ENCODE measurements around the gene EPHA4.

Gene EPHA4

DNA sequence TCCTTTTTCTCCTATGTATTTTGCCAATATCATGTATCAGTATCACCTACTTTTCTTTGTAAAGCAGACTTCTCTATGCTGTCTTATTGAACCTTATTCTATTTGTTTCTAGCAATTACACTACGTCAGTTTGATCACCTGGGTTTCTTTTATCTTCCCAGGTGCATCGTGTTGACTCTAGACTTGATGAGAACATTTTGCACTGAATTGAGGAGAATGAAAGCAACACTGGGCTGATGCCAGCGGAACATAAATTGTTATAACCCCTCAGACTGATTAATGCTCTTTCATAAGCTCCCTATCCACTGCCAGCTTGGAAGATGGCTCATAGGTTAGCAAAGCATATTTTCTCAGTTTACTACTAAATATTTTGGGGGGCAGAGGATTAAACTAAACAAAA lies 140.6 kb downstream of the EPHA4 start:
- DNase-seq, result no peak

DNA sequence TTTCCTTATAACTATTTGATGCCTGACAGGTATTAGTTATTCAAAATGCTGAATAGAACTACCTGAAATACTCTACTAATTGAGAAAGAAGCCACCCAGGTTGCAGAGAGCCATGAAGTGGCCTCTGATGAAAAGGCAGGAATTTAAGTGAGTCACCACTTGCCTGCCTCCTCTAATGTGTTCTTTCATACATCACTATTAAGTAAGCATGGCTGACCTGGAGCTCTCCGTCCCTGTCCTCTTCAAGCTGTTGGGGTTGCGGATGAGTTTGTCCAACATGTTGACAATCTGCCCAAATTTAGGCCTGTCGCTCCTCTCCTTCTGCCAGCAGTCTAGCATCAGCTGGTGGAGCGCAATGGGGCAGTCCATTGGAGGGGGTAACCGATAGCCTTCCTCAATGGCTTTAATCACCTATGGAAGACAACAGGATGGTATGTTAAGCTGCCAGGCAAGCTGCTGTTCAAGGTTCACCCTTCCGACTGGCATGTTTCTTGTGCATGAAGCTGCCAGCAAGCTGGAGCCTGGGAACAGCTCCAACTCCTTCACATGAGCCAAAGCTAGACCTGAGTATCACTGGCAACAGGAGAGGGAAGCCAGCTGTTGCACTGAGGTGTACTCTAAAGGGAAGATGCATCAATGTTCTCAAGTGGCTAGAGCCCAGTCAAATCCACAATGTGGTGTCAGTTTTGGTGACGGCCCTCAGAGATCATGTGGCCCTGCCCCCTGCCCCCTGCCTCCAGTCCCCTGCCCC lies 142.2 kb downstream of the EPHA4 start:
- DNase-seq, result no peak

DNA sequence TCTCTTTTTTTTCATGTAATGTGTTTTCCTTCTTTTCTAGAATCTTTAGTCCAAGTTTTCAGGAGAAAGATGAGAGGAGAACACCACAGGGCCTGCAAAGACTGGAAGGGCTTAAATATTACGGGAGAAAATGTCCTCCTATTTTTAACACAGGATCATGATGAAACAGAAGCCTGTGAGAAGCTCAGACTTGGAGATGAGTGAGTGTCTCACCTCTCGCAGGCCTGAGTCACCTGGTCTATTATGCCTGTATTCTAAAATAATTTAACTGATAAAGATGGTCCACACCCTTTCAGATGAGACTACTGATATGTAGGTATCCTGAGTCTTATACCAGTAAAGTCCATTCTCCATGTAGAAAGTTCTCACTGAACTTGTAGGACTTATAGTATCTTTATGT lies 143.2 kb downstream of the EPHA4 start:
- no peak for DNase-seq

DNA sequence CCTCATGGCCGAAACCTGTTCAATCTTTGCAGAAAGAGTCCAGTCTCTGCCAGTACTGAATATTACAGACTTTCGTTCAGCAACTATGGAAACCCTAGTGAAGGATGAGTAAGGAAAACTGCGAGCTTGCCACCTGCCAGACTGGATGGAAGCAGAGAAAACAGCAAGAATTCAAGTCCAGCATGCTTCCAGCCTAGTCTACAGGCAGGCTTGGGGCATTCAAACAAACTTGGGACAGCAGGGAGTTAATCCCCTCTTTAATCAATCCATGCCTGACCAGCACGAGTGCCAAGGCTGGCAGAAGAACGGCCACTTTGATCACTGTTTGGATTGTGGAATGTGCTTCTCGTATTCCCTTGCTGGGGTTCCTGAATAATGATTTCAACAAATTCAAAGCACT lies 145.2 kb downstream of the EPHA4 start:
- DNase-seq, result no peak

DNA sequence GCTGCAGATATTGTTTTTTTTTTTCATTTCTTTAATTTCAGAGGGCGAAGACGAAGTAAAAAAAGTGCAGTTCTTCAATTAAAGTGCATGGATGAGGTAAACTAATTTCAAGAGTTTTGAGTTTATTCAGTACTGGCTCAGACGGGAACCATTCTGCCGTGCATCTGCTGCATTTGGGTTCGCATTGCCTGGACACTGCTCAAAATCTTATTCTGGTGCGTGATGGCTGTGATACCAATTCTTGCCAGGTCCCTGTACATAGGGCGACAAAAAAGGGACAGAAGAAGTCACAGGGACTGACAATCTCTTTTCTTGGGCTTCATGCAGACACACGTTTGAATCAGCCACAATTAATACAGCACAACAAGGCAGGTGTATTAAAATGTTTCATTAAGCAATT lies 146.2 kb downstream of the EPHA4 start:
- no peak for DNase-seq

DNA sequence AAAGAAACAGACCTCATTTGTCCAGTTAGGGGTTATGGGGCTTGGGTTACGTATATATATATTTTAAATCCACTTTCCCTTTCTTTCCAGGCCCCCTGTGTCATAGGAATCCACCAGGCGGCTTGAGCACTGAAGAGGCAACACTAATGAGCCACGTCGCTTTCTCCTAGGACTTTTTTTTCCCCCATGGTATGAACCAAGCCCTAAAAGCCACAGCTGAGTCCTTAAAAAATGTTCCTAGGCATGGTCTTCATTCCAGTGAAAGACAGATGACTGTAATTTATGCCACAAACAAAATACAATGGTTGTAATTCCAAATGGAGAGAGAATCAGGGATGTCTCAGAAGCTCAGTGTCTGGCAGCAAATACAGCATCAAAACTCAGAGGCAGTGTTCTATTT lies 146.8 kb downstream of the EPHA4 start:
- no peak for DNase-seq

DNA sequence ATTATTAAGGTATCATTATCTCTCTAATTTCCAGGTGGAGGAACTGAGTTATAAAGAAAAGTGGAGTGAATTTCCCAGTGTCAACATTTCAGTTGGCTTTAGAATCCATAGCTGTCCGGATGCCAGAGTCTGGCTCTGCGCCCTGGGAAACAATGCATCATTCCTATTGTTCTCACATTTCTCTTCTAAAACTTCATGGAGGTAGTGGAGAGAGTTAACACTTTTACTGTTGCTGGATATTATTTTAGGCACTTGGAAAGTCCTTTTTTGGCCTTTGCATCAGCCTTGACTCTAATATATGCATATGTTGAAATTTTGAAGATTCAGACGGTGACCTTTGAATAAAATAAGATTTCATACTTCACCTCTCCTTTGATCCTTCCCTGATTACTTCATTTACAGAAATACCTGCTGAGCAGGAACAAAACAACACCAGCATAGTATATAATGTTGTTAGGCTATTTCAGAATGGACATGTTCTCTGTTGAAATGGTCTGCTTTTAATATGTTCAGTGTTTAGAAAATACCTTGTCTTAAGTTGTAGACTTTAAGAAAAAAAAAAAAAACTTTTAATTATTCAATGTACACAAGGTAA lies 148.8 kb downstream of the EPHA4 start:
- no peak for DNase-seq

DNA sequence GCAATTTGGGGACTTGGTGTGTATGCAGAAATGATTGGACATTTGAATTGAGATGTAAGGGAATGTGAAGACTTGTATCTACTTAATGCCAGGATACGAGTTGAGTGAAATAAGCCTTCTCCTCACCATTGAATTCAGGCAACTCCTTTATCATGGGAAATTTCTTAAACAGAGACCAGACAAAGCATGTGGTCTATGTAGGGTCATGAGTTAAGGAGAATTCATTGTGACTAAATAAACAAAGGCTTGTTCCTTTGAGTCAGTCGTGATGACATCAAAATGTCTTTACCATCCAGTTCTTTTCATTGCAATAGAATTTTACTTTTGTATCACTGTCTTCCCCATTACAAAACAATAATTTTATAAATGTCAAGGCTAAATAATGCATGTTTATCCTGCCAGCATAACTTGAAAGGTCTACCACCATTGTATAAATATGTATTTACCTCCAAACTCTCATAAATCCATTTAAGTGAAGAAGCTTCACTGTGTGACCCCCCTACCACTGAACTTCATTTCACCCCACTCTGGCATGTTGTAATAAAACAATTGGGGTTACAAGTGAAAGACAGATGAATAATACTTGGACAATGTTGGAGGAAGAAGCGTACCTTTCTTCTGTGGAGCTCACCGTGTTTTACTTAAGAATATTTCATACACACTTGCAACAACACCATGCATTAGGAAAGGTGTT lies 149.4 kb downstream of the EPHA4 start:
- DNase-seq, result no peak

DNA sequence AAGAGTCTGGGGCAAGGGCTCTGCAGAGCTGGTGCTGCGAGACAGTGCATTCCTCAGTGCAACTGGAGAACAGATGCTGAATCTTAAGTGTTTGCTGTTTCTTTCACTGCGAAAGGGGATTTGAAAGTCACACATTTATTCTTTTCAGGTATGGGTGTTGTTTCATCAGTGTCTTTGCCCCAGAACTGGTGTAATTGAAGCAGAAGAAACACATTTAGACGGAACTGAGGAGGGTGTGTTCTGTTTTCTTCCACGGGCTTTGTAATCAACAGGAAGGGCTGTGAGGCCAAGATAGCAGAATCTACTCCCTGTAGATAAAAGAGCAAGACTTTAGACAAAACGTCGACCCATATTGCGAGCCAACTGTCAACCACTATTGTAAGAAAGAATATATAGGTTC lies 151.9 kb downstream of the EPHA4 start:
- no peak for DNase-seq

DNA sequence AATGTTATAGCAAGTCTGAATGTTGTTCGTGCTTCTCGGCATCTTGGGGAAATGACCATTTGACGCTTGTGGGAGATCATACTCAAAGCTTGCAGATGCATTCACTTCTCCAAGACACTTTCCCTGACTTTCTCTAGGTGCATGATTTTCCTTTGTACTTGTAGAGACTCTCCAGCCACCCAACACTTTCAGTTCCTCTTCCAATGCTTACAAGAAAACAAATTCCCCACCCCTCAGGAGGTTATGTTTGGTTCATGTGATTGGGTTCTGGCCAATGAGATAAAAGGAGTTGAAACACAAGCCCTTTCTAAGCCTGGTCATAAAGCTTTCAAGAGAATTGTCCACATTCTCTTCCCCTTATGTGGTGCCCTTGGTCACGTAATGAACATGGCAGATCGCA lies 156.3 kb downstream of the EPHA4 start:
- no peak for DNase-seq

DNA sequence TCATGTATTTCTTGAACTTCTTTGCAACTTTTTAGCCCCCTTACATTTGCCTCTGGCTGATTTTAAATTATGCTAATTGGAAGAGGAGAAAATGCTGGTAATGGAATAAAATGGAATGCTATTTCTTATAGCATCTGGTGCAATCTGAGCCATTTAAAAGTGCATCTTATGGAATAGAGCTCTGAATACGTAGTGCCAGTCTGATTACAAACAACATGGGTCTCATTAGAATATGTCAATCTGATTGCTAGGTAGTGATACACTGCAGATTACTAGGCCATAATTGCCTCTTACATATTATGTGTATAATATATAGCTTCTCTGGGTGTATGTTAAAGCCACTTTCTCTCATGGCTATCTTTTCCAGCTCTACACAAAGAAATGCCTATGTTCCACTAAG lies 159.1 kb downstream of the EPHA4 start:
- no peak for DNase-seq

DNA sequence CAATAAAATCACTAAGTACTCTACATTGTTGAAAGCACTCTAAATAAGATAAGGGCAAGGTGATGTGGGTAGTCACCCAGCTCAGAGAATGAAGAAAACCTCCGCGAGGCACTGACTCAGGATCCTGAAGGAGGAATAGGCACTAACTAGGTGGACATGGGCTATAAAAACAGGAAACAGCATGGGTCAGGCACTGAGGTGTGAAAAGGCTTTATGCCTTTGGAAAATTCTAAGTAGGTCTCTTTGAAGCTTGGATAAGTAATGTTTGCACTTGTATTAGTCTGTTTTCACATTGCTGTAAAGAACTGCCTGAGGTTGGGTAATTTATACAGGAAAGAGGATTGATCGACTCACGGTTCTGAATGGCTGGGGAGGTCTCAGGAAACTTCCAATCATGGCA lies 161.6 kb downstream of the EPHA4 start:
- no peak for DNase-seq

DNA sequence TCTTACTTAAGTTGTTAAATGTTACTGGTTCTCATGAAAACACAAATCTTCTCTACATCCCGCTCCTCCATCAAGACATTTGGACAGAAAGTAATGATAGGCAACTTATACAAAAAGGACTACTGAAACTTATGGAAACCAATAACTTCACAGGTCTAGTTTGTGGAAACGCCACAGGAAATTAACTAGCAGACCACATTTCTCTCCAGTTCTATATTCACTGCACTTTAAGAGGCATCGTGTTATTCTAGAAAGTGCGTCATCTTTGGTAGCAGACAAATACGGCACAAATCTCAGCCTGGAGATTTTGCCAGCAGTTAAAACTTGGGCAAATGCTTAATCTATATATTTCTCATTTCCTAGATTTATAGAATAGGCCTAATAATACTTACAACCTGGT lies 164.3 kb downstream of the EPHA4 start:
- DNase-seq, result no peak

DNA sequence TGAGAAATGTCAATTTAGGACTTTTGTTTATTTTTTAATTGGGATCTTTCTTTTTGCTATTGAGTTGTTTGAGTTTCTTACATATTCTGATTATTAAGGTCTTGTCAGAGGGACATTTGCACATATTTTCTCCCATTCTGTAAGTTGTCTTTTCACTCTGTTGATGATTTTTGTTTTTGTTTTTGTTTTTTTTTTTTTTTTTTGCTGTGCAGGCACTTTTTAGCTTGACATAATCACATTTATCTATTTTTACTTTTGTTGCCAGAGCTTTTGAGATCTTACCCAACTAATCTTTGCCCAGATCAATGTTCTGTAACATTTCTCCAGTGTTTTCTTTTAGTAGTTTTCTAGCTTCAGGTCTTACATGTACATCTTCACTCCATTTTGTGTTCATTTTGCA lies 166.6 kb downstream of the EPHA4 start:
- no peak for DNase-seq

DNA sequence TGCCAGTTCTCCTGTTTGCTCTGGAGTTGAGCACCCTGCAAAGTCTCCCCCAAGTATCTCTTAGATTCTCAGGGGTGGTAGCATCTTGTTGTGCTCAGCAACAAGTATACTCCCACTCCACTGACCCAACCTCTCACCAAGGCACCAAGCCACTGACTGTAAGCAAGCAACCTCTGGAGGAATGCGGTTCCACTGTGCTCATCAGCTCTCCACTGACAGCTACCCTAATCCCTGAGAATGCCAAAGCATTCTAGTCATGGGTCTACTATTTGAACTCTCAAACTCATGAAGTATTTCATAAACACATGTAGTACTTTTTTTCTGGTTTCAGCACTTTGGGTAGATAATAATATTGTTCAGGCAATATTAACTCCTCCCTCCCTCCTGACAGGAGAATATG lies 170.0 kb downstream of the EPHA4 start:
- DNase-seq, result no peak

DNA sequence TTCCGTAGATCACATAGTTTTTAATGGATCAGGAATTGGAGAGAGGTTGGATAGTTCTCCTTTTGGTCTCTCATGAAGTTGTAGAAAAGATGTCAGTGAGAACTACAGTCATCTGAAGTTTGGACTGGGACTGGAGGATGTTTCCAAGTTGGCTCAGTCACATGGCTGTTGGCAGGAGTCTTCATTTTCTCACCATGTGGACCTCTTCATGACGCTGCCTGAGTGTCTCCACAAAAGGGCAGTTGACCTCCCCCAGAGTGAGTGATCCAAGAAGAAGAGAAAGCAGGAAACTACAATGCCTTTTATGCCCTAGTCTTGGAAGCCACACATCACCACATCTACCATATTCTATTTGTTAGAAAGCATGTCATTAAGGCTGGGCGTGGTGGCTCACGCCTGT lies 171.7 kb downstream of the EPHA4 start:
- DNase-seq, result no peak

DNA sequence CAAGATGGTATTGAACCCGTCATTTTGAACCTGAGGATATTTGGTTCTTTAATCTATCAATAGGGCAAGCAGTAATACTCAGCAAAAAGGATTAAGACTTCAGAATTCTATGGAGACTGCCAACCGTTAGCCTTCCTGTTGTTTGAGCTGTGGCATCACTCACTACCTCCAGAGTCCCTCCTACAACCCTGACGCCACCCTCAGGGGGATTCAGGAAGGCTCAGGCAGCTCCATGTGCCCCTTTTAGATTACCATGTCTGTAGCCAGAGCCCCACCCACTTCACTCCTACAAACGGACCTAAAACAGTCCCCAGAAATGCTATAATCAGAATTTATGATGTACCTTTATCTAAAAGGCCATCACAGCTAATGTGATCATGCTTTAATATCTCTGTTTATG lies 172.9 kb downstream of the EPHA4 start:
- no peak for DNase-seq

DNA sequence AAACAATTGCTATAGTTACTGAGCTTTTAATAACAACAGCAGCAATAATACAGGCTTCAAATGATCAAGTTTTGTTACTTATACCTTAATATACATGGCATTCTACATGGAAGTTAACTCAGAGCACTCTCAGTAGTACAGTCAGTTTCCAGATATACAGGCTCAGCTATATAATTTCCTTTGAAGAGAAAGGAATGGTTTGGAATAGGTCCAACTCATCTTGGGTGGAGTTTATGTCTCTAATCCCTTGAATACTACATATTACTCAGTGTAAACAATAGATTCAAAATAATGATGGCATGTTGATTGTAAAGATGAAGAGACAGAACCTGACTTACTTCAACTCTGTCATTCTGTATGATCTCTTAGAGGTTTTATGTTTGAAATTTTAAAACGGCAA lies 174.9 kb downstream of the EPHA4 start:
- no peak for DNase-seq

DNA sequence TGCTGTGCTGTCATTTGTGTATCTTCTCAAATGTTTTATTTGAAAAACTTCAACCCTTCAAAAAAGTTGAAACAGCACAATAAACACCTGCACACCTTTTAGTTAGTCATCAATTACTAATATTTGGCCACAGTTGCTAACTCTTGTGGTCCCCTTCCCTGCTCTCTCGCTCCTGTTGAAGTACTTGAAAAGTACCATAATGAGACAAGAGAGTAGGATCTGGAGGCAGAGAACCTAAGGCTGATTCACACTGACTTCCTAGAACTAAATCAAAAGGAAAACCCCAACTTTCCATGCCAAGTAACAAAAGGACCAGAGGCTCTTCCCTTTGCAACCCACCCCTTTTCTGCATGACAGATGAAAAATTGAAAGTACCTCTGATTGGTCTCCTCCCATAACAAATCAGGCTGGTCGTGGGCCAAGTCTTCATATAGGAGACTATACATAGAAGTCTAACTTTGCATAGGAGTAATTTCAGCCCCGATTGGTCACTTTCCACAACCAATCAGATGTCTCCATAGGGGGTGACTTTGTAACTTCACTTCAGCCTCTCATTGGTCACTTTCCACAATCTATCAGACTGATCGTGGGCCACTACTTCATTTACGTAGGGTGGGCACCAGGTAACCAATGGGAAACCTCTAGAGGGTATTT lies 179.7 kb downstream of the EPHA4 start:
- no peak for DNase-seq

DNA sequence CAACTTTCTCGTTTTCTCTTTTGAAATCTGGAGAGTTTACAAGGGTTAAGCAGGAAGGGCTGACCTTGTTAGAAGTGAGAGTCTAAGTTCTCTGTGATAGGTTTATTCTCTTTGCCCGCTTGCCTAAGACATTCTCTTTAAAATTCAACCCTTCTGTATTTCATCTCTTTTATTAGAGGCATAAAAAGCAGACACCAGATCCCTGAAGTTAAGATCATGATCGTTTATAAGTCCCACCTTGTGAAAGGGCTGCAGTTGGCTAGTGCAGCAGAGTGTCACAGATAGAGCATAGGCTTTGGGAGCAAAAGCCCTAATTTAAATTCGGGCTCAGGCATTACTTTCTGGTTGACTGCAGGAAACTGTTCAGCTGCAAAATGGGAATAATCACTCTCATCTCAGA lies 181.2 kb downstream of the EPHA4 start:
- no peak for DNase-seq

DNA sequence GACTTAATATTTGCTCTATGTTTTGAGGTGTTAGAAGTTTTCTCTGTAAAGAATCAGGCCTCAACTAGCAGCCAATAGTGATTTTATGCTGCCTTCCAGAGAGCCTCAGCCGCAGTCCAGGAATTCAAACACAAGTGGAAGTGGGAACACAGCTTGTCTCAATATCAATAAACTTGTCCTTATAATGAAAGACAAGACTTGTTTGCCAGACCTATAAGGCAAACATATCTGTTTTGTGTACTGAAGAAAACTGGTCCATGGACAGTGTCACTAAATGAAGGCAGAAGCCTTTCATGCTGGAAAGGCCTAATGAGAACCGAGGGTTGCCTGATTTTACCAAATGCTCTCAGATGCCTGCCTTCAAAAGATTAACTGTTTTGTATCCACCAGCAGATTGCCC lies 182.2 kb downstream of the EPHA4 start:
- DNase-seq, result no peak

DNA sequence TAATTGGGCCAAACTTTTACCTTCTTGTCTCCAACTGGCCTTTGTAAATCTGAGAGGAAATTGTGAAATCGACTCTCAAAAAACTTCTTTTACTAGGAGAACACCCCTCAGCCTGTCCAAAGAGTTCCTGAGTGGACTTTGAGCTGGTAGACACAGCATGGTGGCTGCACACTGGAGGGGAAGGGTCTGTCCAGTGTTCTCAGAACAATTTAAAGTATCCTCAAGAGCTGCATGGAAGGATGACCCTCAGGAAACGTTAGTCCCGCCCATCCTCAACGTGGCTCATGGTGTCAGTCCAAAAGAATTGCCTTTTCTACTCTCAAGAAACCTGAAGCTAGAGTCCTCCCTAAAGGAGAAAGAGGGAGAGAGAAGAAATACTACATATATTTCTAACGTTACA lies 182.7 kb downstream of the EPHA4 start:
- no peak for DNase-seq

DNA sequence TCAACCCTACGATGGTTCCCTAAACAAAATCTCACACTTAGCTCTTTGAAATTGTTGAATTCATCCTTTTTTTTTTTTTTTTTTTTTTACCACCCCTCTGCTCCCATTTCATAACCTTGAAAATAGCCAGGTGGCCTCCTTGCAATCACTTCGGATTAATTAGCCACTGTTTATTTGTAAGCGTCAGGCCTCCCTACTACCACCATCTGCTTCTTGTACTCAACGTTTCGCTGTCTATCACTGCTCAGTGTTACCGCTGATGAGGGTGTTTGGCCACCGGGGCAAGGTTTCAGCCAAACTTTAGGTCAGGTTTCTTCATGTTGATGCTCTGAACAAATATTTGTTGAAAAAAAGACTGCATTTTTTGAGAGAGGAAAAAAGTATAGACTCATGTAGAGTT lies 183.2 kb downstream of the EPHA4 start:
- DNase-seq, result no peak

DNA sequence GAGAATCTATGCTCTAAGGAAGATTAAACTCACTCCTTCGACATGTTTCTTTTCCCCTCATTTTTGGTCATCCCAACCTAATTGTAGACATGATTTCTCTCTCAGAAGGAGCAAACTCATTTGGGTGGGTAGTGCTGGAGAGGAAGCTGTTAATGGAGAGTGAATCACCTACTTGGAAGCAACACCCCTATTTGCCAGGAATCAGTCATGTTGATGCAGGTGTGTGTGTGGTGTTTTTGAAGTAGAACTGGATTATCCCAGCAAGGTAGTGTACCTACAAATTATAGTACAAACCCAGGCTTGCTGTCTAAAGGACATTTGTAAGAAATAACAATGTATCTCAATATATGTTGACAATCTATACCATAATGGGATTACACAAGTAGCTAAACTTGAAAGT lies 186.4 kb downstream of the EPHA4 start:
- no peak for DNase-seq
